GM18868 (cell line): ENCODE results near the gene CCDC188.

Source experiments
- ATAC-seq: cut with Tn5 transposase; IDR thresholded peaks from one replicate; pipeline ENCODE4 v1.9.1; 2021; ENCODE audit warnings: mild to moderate bottlenecking, moderate library complexity; ENCODE audit not compliant: unreplicated experiment

The CCDC188 gene

DNA sequence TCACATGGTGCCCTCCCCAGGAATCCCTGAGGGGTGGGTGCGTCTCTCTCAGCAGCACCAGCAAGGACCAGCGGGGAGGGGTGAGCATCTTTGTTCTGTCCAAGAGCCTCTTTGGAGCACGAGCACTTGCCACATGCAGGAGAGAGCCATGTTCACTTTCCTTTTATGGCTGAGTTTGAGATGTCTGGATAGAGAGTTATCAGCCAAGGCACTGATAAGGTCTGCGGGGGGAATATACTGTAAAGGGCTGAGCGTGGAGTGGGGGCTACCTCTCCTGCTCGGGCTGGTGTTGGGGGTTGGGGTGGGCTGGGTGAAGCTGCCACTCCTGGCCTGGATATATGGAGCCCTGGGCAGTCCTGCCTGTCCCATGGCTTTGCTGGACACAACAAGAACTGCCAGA is 34.9 kb upstream of the CCDC188 start:
- no peak for ATAC-seq

DNA sequence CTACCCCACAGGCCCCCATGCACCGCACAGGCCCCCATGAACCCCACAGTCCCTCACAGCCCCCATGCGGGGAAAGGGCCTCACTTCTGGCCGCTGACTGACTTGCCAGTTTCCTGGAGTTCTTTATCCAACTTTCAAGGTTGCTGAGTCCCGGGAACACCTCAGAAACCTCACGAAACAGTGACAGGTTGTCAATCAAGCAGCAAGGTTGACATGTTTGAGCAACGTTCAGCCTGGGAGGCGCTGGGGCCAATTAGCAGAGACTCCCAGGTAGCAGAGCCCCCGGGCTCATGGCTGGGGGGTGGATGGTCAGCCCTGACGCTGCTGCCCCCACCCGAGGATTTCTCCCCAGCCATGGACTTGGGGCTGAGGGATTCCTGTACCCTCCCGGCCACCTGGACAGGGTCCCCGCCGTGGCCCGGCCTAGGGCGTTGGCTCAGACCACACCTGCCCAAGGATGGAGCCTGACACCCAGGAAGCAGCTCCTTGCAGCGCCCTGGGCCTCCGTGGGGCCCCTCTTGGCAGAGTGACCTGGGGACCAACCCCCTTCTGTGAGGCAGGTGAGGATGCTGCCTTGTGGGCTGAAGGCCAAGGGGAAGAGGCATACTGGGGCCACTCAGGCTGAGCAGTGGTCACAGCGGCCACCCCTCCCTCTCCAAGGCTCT is 33.8 kb upstream of the CCDC188 start:
- no peak for ATAC-seq

DNA sequence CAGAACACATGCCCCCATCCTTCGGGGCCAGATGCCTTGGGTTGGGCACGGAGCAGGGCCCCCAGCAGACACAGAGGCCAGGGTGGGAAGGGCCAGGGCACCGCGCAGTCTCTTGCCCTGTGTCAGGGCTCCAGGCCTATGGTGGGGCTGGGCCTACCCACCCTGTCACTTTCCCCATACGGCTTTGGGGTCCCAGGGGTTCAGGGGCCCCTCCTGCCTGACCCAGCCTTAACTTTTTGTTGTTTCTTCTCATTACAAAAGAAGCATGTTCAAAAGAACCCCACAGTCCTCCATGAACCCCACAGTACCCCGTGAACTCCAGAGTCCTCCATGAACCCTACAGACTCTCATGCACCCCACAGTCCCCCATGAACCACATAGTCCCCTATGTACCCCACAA is 33.0 kb upstream of the CCDC188 start:
- no peak for ATAC-seq

DNA sequence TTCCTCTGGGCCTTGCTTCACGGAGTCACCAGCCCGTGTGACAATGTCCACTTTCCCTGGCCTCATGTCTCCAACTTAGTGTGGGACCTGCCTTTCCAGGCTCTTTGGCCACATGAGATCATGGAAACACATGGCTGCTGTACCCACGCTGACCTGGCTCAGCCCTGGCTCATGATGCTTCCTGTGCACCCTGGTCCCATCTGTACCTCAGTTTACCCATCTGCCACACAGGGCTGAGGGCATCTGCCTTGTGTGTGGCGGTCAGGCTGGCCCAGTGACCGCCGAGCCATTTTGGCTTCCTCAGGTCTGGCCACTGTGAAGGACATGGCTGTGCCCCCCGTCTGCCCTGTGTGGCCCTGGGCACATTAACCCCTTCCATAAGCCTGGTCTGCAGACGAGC is 32.2 kb upstream of the CCDC188 start:
- no peak for ATAC-seq

DNA sequence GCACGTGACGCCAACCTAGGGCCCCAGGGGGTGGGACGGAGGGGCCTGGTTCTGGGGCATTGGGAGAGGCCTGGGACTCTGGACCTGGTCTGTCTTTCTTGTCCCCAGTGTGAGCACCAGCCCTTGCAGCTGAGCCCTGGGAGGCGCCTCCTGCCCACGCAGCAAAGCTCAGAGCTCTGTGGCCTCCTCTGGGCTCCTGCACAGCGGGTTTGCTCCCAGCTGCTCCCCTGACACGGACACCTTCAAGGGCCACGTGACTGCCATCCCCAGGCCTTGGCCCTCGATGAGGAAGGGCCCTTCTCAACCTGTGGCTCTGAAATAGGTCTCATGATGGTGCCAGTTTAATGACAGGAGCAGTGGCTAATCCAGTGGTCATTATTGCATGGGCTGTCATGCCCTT is 31.5 kb upstream of the CCDC188 start:
- no peak for ATAC-seq

DNA sequence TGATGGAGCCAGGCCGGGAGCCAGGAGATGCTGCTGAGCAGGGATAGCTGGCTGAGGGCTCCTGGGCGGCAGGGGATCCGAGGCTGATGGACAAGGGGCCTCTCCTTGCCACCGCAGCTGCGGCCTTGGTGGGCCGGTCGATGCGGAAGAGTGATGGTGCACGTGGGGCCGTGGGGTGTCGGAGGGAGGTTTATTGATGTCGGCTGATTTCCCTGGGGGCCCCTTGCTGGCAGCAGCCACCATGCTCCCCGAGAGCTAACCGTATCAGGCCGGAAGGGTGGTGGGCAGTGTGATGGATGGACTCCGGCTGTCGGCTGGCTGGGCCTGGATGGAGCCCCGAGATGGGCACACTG is 31.0 kb upstream of the CCDC188 start:
- no peak for ATAC-seq

DNA sequence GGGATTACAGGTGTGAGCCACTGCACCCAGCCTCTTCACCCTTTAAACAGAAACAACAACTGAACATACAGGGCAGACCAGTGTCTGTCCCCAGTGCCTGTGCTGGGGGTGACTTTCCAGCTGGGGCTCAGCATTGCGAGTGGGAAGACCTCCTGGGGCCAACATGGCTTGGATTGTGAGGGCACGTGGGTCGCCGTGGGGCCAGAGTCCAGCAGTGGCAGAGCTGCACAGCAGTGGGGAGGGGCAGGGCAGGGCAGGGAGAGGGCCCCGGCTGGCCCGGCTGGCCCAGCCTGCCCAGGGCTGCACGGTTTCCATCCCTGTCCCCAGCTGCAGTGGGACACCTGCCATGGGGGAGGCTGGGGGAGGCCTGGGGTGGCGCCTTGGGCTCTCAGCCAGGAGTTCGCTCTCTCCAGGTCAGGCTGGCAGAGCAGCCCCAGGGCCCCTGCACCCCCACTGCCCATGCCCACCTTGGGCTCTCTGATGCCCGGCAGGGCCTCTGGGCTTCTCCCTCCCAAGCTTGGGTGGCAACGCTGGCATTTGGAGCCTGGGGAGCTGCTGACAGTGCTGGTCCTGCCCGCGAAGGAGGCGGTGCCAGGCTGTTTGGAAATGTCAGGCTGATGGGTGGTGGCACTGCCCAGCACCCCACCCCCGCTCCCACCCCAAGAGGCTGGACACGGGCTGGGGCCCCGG is 30.5 kb upstream of the CCDC188 start:
- ATAC-seq: no peak

DNA sequence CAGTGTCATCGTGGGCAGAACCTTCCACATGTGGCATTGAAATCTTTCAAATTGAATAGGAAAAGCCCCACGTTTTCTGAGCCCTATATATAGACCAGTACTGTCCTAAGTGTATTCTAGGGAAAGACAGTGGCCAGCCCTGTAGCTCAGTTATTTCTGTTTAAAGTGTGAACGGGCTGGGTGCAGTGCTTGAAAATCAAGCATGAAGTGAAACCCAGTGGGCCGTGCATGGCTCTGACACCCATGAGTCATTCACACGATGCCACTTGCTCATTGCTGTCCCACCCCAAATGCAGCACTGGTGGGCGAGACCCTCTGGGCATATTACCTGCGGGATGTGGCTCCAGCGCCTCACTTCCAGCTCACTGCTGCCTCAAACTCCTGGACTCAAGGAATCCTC is 29.8 kb upstream of the CCDC188 start:
- ATAC-seq: no peak

DNA sequence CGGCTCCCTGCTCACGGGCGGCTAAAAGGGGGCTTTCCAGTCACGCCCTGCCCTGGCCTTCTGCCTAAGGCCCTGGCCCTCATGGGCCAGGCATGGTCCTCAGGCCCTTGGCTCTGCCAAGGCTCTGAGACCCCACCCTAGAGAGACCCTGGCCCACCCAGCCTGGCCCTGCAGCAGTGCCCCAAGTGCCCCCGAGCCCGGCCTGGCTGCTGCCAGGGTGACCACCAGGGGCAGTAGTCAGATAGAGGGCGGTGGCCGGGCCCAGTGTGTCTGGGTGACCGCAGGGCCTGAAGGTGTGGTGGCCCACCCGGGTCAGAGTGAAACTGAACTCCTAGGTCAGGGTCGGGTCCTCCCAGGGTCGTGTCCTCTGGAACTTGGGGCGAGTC is 29.4 kb upstream of the CCDC188 start:
- no peak for ATAC-seq

DNA sequence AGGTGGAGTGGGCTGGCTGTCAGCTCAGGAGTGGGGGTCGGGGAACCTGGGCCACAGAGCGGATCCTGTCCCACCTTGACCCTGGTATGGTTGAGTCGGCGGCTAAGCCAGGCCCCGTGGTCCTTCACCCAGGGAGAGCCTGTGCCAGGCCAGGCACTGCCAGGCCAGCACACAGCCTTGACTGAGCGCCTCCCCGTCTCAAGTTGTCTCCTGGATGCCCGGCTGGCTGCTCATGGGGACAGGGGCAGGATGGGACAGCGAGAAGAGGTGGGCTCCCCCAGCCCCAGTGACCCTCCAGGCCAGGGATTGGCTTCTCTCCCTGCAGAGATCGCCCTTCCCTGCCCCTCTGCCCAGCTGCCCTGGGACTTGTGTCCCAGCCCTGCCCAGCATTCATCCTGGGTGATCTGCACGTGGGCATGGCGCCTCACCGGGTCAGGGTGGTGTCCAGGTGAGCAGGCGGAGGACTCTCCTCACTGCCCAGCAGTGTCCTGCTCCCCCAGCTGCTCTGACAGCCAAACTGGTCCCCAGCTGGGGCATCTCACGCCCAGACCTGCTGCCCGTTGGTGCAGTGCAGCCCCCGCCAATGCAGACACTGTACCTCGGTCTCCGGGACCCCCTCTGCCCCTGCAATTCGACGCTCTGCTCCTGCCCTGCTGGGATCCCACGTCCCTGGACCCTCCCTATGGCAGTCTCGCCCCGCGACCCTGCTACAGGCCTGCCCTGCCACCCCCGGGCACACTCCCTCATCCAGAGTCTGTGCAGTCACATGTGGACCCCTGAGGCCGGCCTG is 28.8 kb upstream of the CCDC188 start:
- ATAC-seq: no peak

DNA sequence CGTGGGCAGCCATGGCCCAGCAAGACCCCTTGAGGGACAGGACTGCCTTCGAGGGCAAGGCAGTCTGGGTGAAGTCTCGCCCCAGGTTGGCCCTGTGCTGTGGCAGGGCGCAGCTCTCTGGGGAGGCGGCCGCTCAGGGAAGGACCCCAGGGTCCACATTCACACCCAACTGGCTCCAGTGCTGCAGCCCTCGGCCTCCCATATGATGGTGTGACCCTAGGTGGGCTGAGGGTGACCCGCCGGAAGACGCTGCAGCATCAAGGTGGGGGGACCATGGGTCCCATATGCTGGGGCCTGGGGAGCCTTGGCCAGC is 28.0 kb upstream of the CCDC188 start:
- ATAC-seq: no peak

DNA sequence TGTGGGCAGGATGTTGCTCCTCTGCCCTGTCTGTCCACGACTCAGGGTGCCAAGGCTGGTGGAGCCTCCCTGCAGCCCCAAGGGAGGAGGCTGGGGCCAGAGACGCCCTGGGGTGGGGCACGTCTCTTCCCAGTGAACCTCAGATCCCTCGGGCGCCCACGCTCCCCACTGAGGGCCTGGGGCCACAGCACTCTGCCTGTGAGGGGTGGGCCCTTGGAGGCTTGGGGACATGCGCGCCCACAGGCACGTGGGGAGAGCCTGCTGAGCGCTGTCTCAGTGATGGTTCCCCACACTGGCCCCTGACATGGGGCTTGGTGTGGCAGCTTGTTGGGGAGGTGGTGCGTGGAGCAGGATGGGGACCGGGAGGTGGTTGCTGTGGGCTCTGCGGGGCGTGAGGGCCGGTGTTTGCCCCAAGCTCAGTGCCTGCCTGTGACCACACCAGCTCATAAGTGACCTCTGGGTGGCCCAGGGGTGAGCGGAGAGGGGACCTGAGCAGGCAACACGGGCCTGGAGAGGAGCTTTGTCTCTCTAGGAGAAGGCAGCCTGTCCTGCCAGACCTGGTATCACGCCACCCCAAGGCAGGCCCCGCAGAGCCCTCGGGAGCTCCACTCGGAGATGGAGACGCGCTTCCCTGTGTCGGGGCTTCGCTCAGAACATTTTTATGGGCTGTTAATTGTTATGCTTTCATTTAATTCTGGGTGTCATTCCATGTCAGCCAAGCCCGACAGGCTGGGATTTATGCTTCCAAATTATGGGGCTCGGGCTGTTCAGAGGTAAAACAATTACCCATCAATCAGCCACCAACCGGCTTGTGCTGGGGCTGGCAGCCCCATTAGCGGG is 27.4 kb upstream of the CCDC188 start:
- no peak for ATAC-seq

DNA sequence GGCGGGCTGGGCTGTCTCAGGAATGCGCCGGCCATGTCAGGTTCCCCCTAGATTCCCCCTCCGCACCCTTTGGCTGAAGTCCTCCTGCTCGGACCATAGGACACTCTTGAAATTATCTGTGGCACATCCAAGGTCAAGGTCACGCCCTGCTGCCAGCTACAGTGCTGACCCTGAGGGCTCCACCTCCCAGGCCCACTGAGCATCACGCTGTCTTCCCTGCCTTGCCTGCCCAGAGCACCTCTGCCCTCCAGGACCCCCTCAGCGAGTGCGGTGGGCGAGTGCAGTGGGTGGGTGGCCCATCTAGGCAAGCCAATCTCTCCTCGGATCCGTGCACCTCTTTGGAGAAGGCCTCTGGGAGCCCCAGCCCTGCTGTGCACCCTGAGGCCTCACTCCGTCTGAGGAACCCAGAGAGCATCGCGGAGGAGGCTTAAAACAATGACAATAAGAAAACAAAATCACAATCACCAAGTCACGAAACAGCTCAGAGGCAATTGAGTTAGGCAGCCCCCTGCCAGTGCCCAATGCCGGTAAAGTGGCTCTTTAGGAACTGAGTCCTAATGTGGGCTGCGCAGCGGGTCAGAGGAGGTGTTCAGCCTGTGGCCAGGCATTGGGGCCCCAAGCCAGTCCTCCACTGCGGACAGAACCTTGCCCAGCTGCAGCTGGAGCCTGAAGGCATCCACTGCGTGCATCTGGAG is 26.5 kb upstream of the CCDC188 start:
- no peak for ATAC-seq

DNA sequence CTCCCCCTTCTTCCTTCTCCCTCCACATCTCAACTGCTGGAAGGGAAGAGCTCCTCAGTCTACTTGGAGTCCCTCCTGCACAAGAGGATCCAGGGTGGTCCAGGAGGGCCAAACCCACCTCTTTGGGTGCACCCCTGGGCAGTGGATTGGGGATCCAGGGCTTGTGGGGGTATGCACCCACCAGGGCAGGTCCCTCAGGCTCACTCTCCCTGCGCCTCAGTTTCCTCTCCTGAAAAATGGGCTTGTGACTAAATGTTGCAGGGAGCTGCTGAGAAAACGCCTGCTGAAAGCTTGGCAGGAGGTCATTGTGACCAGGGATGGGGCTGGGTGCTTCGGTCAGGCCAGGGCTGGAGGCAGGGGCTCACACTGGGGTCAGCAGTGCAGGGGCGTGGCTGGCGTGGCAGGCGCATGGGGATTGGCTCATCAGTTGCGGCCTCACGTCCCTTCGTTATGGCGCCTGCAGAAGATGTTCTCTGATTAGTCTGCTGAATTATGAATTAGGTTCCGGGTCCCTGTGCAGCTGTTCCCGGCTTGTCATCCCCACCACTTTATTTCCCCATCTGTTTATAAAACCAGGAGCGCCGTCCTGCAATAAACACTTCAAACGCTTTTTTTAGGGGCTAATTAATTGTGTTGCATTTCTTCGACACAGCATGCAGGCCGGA is 25.7 kb upstream of the CCDC188 start:
- no peak for ATAC-seq

DNA sequence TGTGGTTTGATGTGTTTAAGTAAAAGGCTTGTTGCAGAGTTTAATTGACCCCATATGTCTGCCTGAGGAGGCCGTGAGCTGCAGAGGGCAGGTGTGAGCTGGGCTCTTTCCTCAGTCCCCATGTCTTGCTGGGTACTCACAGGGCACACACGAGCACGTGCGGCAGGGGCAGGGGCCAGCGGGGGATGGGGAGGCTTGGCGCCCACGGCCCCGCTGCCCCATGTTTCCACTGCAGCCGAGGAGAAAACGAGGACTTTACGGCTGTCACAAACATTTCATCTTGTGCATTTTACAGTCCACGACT is 24.7 kb upstream of the CCDC188 start:
- no peak for ATAC-seq

DNA sequence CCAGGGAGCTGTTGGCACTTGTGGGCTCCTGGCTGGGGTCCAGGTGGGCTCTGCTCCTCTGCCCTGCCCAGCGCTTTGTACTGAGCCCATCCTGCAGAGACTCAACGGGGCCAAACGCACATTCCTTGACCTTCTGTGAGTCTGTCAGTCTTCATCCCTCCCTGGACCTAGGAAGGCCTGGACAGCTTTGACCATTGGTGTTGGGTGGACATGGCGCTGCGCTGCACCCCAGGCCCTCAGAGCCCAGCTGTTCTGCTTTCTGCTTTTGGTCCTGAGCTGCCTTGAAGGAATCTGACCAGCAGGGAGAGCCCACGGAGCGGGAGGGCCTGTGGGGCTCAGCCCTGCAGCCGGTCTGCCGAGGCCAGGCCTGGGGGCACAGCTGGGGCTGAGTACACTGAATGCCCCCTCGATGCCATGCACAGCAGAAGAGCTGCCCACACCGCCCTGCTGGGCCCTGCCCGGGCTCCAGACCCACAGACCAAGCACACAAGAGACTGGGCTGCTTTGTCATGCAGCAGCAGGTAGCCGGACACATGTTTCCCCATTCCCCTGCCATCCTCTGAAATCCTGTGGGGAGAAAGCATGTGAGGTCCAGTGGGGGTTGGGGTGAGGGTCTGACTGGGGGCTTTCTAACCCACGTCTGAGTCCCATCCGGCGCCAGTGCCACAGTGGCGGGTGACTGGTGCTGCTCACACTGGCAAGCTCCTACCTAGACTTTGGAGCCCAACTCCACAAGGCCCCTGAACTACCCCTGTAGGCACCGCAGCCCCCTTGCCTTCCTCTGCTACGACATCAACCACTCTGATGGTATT is 24.1 kb upstream of the CCDC188 start:
- no peak for ATAC-seq

DNA sequence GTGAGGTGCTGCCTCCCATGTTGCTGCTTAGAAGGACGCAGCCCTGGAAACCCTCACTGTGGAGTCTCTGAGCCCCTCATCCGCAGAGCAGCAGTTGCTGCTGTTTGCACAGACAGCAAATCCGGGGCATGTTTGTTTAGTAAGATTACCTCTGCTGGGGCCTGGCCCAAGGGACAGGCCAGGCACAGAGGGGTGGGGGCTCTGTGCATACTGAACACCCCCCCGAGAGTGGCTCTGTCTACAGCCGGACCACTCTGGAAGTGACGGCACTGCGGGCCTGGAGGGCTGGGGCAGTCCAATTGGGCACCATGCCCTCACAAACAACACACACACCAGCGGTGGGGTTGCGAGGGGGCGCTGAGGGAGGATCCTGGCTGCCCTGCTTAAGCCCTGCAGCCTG is 22.9 kb upstream of the CCDC188 start:
- no peak for ATAC-seq

DNA sequence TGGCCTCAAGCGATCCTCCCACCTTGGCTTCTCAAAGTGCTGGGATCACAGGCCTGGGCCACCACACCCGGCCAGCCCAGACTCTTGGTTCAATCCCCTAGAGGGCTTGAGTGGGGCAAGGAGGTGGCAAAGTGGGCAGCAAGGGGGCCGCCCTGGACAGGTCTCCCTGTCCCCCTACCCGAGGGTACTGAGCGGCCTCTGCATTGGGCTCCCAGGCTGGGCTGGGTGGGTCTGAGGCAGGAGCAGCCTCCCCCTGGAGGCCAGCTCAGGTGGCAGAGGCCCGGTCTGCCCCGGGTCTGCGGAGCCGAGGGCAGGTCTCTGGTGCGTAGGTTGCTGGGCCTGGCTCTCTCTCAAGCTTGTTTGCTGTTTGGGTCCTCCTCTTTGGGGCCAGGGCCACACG is 22.4 kb upstream of the CCDC188 start:
- no peak for ATAC-seq

DNA sequence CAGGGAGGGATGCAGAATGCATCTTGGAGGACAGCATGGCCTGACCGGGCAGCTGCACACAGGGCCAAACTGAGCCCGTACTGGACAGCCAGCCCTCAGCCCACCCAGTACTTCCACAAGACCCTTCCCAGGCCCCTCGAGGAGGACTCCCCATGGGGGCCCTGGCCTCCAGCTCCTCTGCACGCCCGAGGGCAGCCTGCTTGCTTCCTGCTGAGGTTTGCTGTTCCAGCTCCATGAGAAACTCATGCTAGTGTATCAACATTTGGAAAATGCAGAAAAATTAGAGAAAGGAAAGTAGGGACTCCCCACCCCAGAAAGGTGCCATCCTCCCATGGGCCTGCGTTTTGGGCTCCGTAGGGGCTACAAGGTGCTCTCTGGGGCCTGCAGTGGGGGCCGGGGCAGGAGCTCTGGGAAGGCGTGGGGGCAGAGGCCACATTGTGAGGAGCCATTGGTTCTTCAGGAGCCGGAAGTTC is 21.3 kb upstream of the CCDC188 start:
- ATAC-seq: no peak
